ENCODE results near the gene SYN1.
A peak's percentile ranks its signal among the peaks of the same experiment; 100 is the strongest.

SYN1 gene

GRCh38 chrX:47529548-47529947 lies 90.1 kb downstream of the SYN1 start:
- no peak for TF ChIP-seq REST (IDR thresholded peaks at IDR 0.05; ENCODE audit: low read depth)
- no peak for TF ChIP-seq YY1 (IDR thresholded peaks at IDR 0.05; ENCODE audit: low read depth)
- TF ChIP-seq ZBTB7A (IDR thresholded peaks at IDR 0.05; ENCODE audit: low read depth), result no peak
- no peak for TF ChIP-seq RAD21 (IDR thresholded peaks at IDR 0.05; ENCODE audit: low read depth)
- TF ChIP-seq EP300 (IDR thresholded peaks at IDR 0.05; ENCODE audit: borderline replicate concordance), result no peak
- TF ChIP-seq FOXM1 (IDR thresholded peaks at IDR 0.05; ENCODE audit: borderline replicate concordance, low read depth), result no peak
- no peak for TF ChIP-seq MAX (IDR thresholded peaks at IDR 0.05)
- TF ChIP-seq TAF1 (IDR thresholded peaks at IDR 0.05; ENCODE audit: low read depth), result no peak
- TF ChIP-seq CREB1 (IDR thresholded peaks at IDR 0.05; ENCODE audit: low read depth), result no peak
- no peak for TF ChIP-seq TCF12 (IDR thresholded peaks at IDR 0.05; ENCODE audit: low read depth)
- no peak for TF ChIP-seq TEAD4 (IDR thresholded peaks at IDR 0.05)
- TF ChIP-seq USF1 (IDR thresholded peaks at IDR 0.05), result no peak
- TF ChIP-seq CEBPB (IDR thresholded peaks at IDR 0.05), result no peak
- no peak for TF ChIP-seq NFIC (IDR thresholded peaks at IDR 0.05)
- TF ChIP-seq EGR1 (IDR thresholded peaks at IDR 0.05), result no peak

GRCh38 chrX:47523713-47524166 lies 95.9 kb downstream of the SYN1 start:
- TF ChIP-seq RAD21 (IDR thresholded peaks at IDR 0.05; ENCODE audit: low read depth), result no peak

- TF ChIP-seq MAX (IDR thresholded peaks at IDR 0.05), result peak; percentile 40; the same call in 1 of the 2 replicates
- TF ChIP-seq ZBTB7A (IDR thresholded peaks at IDR 0.05; ENCODE audit: low read depth), result no peak
- no peak for TF ChIP-seq USF1 (IDR thresholded peaks at IDR 0.05)
- TF ChIP-seq RAD21 (IDR thresholded peaks at IDR 0.05; ENCODE audit: low read depth), result peak; percentile 76
Observed at GRCh38 chrX:47523297-47523696, 96.4 kb downstream of the SYN1 start.

All from Ishikawa (cell line).